Brain microvascular endothelial cell (primary cell): ENCODE data around the gene LRP1.
A peak's percentile ranks its signal among the peaks of the same experiment; 100 is the strongest.

Source experiments
- DNase-seq: peaks from one replicate; pipeline ENCODE4 v3.0.0-alpha.2; 2020
- H3K27ac ChIP-seq: fragments of 250-450 bp; sonication (Bioruptor Pico); 2 replicates; pipeline ENCODE4 v1.5.1; 2020; ENCODE audit warnings: mild to moderate bottlenecking, moderate library complexity
- H3K27me3 ChIP-seq: fragments of 250-450 bp; sonication (Bioruptor Pico); replicated peaks from 2 replicates; pipeline ENCODE4 v1.5.1; 2020; ENCODE audit warnings: mild to moderate bottlenecking
- H3K36me3 ChIP-seq: fragments of 250-450 bp; sonication (Bioruptor Pico); replicated peaks from 2 replicates; pipeline ENCODE4 v1.5.1; 2020; ENCODE audit warnings: mild to moderate bottlenecking
- H3K4me3 ChIP-seq: 2 replicates; pipeline ENCODE4 v1.5.1; 2011; ENCODE audit warnings: low read depth, mild to moderate bottlenecking, control low read depth, low read length, moderate library complexity
- in situ Hi-C: cut with HindIII; loops from 2 replicates; pipeline ENCODE4 v1.10.0; 2017; ENCODE audit warnings: low sequenced_read_pairs, low pct_ligation_motif_present
- TF ChIP-seq, protein P1 (sequence below): IDR thresholded peaks from 2 replicates; pipeline ENCODE4 v1.5.1; 2011; ENCODE audit warnings: low read depth, mild to moderate bottlenecking, moderate library complexity, low read length, control low read depth, inconsistent platforms; ENCODE audit errors: missing control alignments

The LRP1 gene

DNA sequence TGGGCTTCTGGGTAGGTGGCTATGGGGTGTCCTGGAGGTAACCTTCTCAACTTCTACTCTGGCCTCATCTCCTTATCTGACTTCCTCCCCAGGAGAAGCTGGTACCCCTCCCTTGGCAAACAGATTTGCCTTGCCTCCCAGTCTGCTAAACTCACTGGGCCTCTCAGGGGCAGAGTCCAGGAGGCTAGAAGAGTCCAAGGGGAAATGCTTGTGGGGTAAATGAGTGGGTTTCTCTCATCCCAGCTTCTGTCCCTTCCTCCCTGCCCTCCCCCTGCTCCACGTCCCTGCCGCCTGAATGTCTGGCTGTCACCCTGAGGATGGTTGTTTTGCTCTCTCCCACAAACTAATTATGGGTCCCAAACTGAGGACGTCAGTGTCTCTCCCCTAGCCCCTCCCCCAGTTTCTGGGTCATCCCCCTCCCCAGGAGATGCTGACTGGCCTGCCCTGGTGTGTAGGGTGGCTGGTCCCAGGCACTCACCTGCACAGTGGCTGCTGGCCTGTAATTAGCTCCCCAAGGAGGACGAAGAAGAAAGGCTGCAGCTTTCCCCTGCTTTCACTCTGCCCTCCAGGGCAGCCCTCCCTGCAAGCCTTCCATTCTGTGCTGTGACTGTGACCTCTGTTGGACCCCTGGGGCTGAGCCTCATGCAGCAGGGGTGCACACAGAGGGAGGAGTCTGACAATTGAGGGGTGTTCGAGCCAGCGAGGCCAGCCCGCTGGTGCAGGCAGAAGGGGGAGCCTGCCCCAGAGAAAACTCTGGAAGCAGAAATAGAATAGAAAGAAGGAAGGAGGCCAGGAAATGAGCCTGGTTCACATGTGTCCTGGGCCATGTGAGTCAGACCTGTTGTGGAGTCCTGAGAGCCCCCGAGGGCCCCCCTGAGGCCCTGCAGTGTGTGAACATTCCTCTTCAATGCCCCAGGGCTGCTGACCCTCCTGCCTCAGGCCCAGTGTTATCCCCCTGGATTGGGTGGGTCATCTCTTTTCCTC is 19.0 kb downstream of the LRP1 start, which contains the start of gene LRP1-AS:
LRP1-AS (minus strand) TSS at position 659 of the 984 bp plus-strand sequence.
- DNase-seq, result peak; percentile 32
- Histone ChIP-seq H3K27me3 (no peaks in the 10 kb centered on the region), H3K27ac (peak within 1 kb of the TSS; percentile 18), H3K36me3 (peaks cover 66% of the 10 kb centered on the region), H3K4me3 (no peak within 1 kb of the TSS)
- in situ Hi-C loops, result no loop called here
- TF ChIP-seq, protein P1, sequence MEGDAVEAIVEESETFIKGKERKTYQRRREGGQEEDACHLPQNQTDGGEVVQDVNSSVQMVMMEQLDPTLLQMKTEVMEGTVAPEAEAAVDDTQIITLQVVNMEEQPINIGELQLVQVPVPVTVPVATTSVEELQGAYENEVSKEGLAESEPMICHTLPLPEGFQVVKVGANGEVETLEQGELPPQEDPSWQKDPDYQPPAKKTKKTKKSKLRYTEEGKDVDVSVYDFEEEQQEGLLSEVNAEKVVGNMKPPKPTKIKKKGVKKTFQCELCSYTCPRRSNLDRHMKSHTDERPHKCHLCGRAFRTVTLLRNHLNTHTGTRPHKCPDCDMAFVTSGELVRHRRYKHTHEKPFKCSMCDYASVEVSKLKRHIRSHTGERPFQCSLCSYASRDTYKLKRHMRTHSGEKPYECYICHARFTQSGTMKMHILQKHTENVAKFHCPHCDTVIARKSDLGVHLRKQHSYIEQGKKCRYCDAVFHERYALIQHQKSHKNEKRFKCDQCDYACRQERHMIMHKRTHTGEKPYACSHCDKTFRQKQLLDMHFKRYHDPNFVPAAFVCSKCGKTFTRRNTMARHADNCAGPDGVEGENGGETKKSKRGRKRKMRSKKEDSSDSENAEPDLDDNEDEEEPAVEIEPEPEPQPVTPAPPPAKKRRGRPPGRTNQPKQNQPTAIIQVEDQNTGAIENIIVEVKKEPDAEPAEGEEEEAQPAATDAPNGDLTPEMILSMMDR, result no peak

DNA sequence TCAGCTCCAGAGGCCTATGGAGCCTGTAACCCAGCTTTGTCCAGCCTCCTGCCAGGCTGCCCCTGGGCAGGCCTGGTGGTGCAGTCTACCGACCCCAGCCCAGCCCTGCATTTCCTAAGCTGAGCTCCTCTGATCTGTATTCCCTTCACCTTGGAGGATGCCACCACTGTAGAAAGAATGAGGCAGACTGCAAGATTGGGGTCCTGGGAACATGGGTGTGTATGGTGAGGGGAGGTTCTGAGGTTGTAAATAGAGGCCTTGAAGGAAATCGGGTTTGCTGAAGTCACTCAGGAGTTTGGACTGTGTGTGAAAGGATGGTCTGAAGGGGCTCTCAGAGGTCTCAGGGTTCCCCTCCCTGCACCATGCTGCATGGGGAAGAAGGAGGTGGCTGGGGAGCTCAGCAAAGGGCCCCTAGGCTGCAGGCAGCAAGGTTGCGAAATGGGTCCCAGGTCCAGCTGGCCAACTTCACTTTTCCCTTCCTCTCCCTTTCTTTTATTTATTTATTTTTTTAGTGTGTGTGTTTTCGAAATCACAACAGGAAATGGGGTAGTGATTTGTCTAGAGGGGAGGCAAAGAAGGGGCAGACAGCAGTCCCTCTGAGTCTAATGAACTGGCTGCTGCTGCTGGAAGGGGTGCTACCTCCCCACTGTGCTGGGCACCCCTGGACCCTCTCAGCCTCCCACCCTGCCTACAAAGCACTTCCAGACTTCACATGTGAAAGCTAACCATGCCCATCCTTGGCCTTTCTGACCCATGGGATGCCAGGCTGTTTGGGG is 20.4 kb downstream of the LRP1 start:
- Histone ChIP-seq H3K27ac (peak overlapping the region; percentile 44), H3K4me3 (no peak overlapping the region), H3K27me3 (no peaks in the 10 kb centered on the region), H3K36me3 (peaks cover 59% of the 10 kb centered on the region)
- TF ChIP-seq, protein P1, result no peak
- in situ Hi-C loops, result no loop called here
- DNase-seq, result no peak

DNA sequence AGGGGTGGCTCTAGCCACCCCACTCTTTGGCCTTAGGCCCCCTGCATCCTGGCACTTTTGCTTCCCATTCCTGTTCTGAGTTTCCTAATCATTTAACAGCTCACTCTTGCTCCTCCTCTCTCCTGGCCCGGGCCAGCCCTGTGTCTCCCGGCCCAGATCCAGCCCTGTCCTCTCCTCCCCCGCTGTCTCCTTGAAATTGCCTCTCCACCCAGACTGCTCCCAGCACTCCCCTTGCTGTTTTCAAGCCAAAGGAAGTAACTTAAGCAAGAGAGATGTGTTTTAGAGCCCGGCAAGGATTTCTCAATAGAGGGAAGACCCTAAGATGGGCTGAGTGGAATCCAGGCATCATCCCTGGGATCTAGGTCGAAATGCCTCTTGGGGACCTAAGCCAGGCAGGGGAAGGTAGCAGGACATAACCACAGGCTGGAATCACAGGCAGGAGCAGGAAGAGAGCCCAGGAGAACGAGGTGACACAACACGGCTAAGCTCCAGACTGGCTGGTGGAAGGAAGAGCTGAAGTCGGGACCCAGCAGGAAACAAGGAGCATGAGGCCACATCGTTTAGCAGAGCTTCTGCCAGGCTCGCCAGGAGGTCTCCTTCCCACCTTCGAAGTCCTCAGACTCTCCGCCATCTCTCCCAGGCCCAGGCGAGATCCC is 21.1 kb downstream of the LRP1 start:
- Histone ChIP-seq H3K4me3 (no peak overlapping the region), H3K27me3 (no peaks in the 10 kb centered on the region), H3K36me3 (peaks cover 57% of the 10 kb centered on the region), H3K27ac (peak overlapping the region; percentile 44)
- TF ChIP-seq, protein P1, result no peak
- DNase-seq, result peak; percentile 18
- in situ Hi-C loops, result no loop called here

DNA sequence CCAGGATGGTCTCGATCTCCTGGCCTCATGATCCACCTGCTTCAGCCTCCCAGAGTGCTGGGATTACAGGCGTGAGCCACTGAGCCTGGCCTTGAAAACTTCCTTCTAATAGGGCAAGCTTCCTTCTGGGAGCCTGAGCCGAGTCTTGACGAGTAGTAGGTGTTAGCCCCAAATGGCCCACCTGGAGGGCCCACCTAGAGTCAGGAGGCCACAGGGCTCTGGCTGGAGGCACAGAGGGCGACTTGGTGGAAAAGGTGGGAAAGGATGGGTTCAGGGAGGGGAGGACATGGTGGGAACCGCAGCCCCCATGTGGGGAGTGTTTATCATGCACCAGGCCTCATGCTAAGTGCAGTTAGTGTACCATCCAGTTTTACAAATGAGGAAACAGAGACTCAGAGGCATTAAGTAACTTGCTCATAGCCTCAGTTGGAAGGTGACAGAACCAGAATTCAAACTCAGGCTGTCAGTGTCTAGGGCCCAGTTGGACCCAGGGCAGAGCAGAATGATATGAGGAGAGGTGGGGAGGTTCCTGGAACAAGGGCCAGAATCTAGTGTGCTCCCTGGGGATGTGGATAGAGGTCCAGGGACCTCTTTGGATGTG is 22.2 kb downstream of the LRP1 start:
- Histone ChIP-seq H3K36me3 (peaks cover 57% of the 10 kb centered on the region), H3K4me3 (no peak overlapping the region), H3K27me3 (no peaks in the 10 kb centered on the region), H3K27ac (no peak overlapping the region)
- DNase-seq, result no peak
- in situ Hi-C loops, result no loop called here
- TF ChIP-seq, protein P1, result no peak
